Measurements from ENCODE around the gene PLCB1.
A peak's percentile ranks its signal among the peaks of the same experiment; 100 is the strongest.

PLCB1 gene

DNA sequence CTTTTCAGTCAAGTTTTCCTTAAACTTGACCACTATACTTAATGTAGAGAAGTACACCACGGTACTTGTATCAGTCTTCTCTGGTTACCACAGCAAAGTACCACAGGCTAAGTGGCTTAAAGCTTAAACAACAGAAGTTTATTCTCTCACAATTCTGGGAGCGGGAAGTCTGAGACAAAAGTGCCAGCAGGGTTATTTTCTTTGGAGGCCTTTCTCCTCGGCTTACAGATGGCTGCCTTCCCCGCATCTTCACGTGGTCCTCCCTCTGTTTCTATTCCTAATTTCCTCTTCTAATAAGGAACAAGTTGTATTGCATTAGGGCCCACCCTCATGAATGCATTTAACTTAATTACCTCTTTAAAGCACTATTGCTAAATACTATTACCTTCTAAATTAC lies 258.0 kb downstream of the PLCB1 start:
- Histone ChIP-seq H2AFZ (ENCODE audit: low read depth) (no peak overlapping the region), H3K27ac (no peak overlapping the region), H4K20me1 (ENCODE audit: insufficient read depth) (no peaks in the 10 kb centered on the region), H3K4me1 (ENCODE audit: low read depth, poor library complexity, severe bottlenecking) (peaks cover 17% of the 10 kb centered on the region), H3K27me3 (ENCODE audit: insufficient read depth, low read depth) (no peaks in the 10 kb centered on the region), H3K9ac (no peak overlapping the region), H3K4me3 (IDR thresholded peaks at IDR 0.05; ENCODE audit: insufficient read depth, low read depth, low read length) (no peak overlapping the region), H3K4me2 (no peak overlapping the region), H3K36me3 (ENCODE audit: insufficient read depth) (no peaks in the 10 kb centered on the region), H3K79me2 (ENCODE audit: insufficient read depth, low read depth) (no peaks in the 10 kb centered on the region)
- TF ChIP-seq, protein P1, sequence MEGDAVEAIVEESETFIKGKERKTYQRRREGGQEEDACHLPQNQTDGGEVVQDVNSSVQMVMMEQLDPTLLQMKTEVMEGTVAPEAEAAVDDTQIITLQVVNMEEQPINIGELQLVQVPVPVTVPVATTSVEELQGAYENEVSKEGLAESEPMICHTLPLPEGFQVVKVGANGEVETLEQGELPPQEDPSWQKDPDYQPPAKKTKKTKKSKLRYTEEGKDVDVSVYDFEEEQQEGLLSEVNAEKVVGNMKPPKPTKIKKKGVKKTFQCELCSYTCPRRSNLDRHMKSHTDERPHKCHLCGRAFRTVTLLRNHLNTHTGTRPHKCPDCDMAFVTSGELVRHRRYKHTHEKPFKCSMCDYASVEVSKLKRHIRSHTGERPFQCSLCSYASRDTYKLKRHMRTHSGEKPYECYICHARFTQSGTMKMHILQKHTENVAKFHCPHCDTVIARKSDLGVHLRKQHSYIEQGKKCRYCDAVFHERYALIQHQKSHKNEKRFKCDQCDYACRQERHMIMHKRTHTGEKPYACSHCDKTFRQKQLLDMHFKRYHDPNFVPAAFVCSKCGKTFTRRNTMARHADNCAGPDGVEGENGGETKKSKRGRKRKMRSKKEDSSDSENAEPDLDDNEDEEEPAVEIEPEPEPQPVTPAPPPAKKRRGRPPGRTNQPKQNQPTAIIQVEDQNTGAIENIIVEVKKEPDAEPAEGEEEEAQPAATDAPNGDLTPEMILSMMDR (conservative IDR thresholded peaks at IDR 0.05; ENCODE audit: low read depth, low read length) = no peak

DNA sequence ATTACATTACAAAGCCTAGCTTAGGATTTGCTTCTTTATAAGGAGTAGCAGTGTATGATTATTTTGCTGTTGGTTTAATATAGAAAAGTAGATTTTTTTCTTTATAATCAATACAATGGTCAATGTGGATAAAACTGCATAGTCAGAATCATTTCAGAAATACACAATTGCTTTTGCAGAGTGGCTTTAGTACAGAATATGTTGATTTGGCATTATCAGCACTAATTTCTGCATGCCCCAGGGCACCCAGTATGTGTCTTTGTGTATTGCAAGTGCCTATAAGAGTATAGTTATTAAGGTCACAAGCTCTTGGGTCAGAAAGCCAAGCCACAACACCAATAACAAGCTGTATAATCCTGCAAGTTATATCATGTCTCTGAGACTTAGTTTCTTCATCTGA lies 258.4 kb downstream of the PLCB1 start:
- no peak overlapping the region for H3K9ac ChIP-seq
- TF ChIP-seq, protein P1 (conservative IDR thresholded peaks at IDR 0.05; ENCODE audit: low read depth, low read length) = no peak
- peaks cover 22% of the 10 kb centered on the region for H3K4me1 ChIP-seq (ENCODE audit: low read depth, poor library complexity, severe bottlenecking)
- no peak overlapping the region for H3K27ac ChIP-seq
- no peaks in the 10 kb centered on the region for H3K79me2 ChIP-seq (ENCODE audit: insufficient read depth, low read depth)
- no peak overlapping the region for H2AFZ ChIP-seq (ENCODE audit: low read depth)
- no peaks in the 10 kb centered on the region for H4K20me1 ChIP-seq (ENCODE audit: insufficient read depth)
- H3K4me2 ChIP-seq = no peak overlapping the region
- no peaks in the 10 kb centered on the region for H3K27me3 ChIP-seq (ENCODE audit: insufficient read depth, low read depth)
- no peaks in the 10 kb centered on the region for H3K36me3 ChIP-seq (ENCODE audit: insufficient read depth)
- H3K4me3 ChIP-seq (IDR thresholded peaks at IDR 0.05; ENCODE audit: insufficient read depth, low read depth, low read length) = no peak overlapping the region

DNA sequence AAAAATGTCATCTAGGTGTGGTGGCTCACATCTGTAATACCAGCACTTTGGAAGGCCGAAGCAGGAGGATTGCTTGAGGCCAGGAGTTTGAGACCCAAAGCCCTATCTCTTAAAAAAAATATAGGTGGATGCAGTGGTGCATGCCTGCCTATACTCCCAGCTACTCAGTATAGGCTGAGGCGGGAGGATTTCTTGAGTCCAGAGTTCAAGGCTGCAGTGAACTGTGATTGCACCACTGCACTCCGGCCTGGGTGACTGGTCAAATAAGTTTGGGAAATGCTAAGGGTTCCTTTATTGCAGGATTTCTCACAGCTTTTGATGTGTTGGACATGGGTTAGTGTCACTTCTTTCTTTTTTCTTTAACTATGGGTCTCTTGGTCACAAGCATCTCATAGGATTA lies 261.3 kb downstream of the PLCB1 start:
- Histone ChIP-seq H3K27ac (no peak overlapping the region), H3K36me3 (ENCODE audit: insufficient read depth) (no peaks in the 10 kb centered on the region), H3K4me1 (ENCODE audit: low read depth, poor library complexity, severe bottlenecking) (peaks cover 22% of the 10 kb centered on the region), H3K4me2 (no peak overlapping the region), H2AFZ (ENCODE audit: low read depth) (no peak overlapping the region), H4K20me1 (ENCODE audit: insufficient read depth) (no peaks in the 10 kb centered on the region), H3K27me3 (ENCODE audit: insufficient read depth, low read depth) (no peaks in the 10 kb centered on the region), H3K79me2 (ENCODE audit: insufficient read depth, low read depth) (no peaks in the 10 kb centered on the region), H3K4me3 (IDR thresholded peaks at IDR 0.05; ENCODE audit: insufficient read depth, low read depth, low read length) (no peak overlapping the region), H3K9ac (no peak overlapping the region)
- TF ChIP-seq, protein P1 (conservative IDR thresholded peaks at IDR 0.05; ENCODE audit: low read depth, low read length) = no peak

DNA sequence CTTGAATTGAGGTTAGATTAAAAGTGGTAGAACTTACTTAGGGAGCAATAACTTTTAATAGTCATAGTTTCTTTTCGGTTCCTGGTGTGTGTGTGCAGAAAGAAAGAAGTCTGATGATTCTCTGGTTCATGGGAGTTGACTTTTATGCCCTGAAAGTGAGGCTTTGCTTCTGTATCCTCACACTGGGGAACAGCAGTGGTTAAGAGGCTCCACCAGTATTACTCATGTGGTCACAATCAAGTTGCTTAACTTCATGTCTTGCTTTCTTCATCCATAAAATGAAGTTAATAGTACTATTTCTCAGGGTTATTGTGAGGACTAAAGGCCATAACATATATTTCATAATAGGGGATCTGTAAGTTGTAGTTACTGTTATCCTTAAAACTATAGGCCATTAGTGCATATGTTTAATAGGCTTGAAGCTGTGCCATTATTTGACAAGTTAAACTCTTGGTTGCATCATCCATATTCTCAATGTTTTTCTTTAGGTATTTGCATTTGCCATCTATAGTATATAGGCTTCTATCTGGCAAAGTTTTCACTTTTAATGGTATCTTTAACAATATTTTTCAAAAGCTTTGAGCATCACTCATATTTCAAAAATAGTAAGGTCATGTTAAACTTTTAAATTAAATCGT lies 262.4 kb downstream of the PLCB1 start:
- TF ChIP-seq, protein P1 (conservative IDR thresholded peaks at IDR 0.05; ENCODE audit: low read depth, low read length) = no peak
- Histone ChIP-seq H3K4me2 (peak overlapping the region; percentile 29; the same call in 1 of the 2 replicates), H3K27me3 (ENCODE audit: insufficient read depth, low read depth) (no peaks in the 10 kb centered on the region), H3K27ac (peak overlapping the region; percentile 12; the same call in 1 of the 2 replicates), H3K4me3 (IDR thresholded peaks at IDR 0.05; ENCODE audit: insufficient read depth, low read depth, low read length) (no peak overlapping the region), H3K79me2 (ENCODE audit: insufficient read depth, low read depth) (no peaks in the 10 kb centered on the region), H4K20me1 (ENCODE audit: insufficient read depth) (no peaks in the 10 kb centered on the region), H2AFZ (ENCODE audit: low read depth) (no peak overlapping the region), H3K36me3 (ENCODE audit: insufficient read depth) (no peaks in the 10 kb centered on the region), H3K9ac (no peak overlapping the region), H3K4me1 (ENCODE audit: low read depth, poor library complexity, severe bottlenecking) (peaks cover 33% of the 10 kb centered on the region)

Data from KMS-11 (cell line).